Dedifferentiated amniotic fluid mesenchymal stem cell (primary cell): ENCODE results near the gene SEMA6A.

ENCODE experiments used
- DNase-seq: peaks from one replicate; pipeline ENCODE4 v3.0.0-alpha.2; 2016; ENCODE audit errors: extremely low spot score

Gene SEMA6A

GRCh38 chr5:116495786-116496357, 78.8 kb downstream of the SEMA6A start:
- no peak for DNase-seq

GRCh38 chr5:116494784-116495450, 79.7 kb downstream of the SEMA6A start:
- no peak for DNase-seq

- DNase-seq: no peak
These were observed 81.8 kb downstream of the SEMA6A start for GRCh38 chr5:116492776-116493175.

- DNase-seq: peak; percentile 90
These were observed 82.5 kb downstream of the SEMA6A start for GRCh38 chr5:116492016-116492623.

GRCh38 chr5:116488356-116489041, 86.1 kb downstream of the SEMA6A start:
- no peak for DNase-seq

- DNase-seq: no peak
These were observed 87.6 kb downstream of the SEMA6A start for GRCh38 chr5:116487045-116487444.

- no peak for DNase-seq
These were observed 88.0 kb downstream of the SEMA6A start for GRCh38 chr5:116486588-116486987.

- DNase-seq: no peak
These were observed 90.0 kb downstream of the SEMA6A start for GRCh38 chr5:116484645-116485044.

- DNase-seq: no peak
These were observed 92.2 kb downstream of the SEMA6A start for GRCh38 chr5:116482394-116482793.

GRCh38 chr5:116480894-116481510, 93.6 kb downstream of the SEMA6A start:
- DNase-seq: no peak

GRCh38 chr5:116479776-116480675, 94.6 kb downstream of the SEMA6A start:
- DNase-seq: no peak

GRCh38 chr5:116478491-116478890, 96.1 kb downstream of the SEMA6A start:
- DNase-seq: no peak

- no peak for DNase-seq
These were observed 97.6 kb downstream of the SEMA6A start for GRCh38 chr5:116476897-116477537.

- DNase-seq: no peak
These were observed 99.3 kb downstream of the SEMA6A start for GRCh38 chr5:116475338-116475737.

GRCh38 chr5:116473706-116474105, 100.9 kb downstream of the SEMA6A start:
- no peak for DNase-seq

- no peak for DNase-seq
These were observed 102.3 kb downstream of the SEMA6A start for GRCh38 chr5:116472274-116472673.

GRCh38 chr5:116469631-116470030, 105.0 kb downstream of the SEMA6A start:
- DNase-seq: no peak

GRCh38 chr5:116468583-116468982, 106.0 kb downstream of the SEMA6A start:
- DNase-seq: no peak

GRCh38 chr5:116467465-116467843, 107.2 kb downstream of the SEMA6A start:
- no peak for DNase-seq

GRCh38 chr5:116466727-116467464, 107.7 kb downstream of the SEMA6A start:
- no peak for DNase-seq
